H1 (cell line): Measurements from ENCODE around the gene STKLD1. TPM values are rescaled to one million over a fixed set of nuclear protein-coding genes. Genes with fewer than 3 reads are reported as not detected.

Experiments used
- CTCF ChIA-PET: fragments of 300-600 bp; sonication (Branson Sonifier 250); formaldehyde crosslinking; loops from one replicate; lab custom pipeline; 2021; ENCODE audit not compliant: partially characterized antibody; lab: Charles Lee
- POLR2A ChIA-PET: fragments of 300-600 bp; sonication (Branson Sonifier 250); formaldehyde crosslinking; loops from one replicate; lab custom pipeline; 2021; ENCODE audit warnings: inconsistent platforms; ENCODE audit not compliant: partially characterized antibody; lab: Charles Lee
- DNase-seq, 2 experiments: peaks; one replicate each; pipeline versions ENCODE4 v3.0.0 to v3.0.0-alpha.2; 2010 to 2022; ENCODE audit warnings: low spot score in 2 of 2, low read depth in 1 of 2, mixed read lengths in 1 of 2
- FAIRE-seq: peaks from 2 replicates; lab custom pipeline; 2011; peaks lifted over from hg19 to GRCh38; lab: Jason Lieb, UNC
- H2AFZ ChIP-seq: 2 replicates; pipeline ENCODE4 v1.8.1; 2012; ENCODE audit warnings: low read length, inconsistent platforms
- H2AK5ac ChIP-seq: 2 replicates; pipeline ENCODE4 v1.6.1; 2013; ENCODE audit warnings: low read depth, low read length
- H2BK120ac ChIP-seq: replicated peaks from 2 replicates; pipeline ENCODE3; 2013; ENCODE audit warnings: low read depth, low read length, inconsistent platforms
- H2BK12ac ChIP-seq: 2 replicates; pipeline ENCODE4 v1.6.1; 2013; ENCODE audit warnings: low read depth, low read length
- H2BK15ac ChIP-seq: 2 replicates; pipeline ENCODE4 v1.6.1; 2013; ENCODE audit warnings: low read length
- H2BK20ac ChIP-seq: 2 replicates; pipeline ENCODE4 v1.6.1; 2013; ENCODE audit warnings: low read length
- H2BK5ac ChIP-seq: 2 replicates; pipeline ENCODE4 v1.6.1; 2013; ENCODE audit warnings: low read depth, low read length
- H3K14ac ChIP-seq: 2 replicates; pipeline ENCODE4 v1.6.1; 2013; ENCODE audit warnings: inconsistent platforms; ENCODE audit not compliant: insufficient read length
- H3K18ac ChIP-seq: 2 replicates; pipeline ENCODE4 v1.6.1; 2013; ENCODE audit warnings: low read length; ENCODE audit errors: extremely low read depth
- H3K23ac ChIP-seq: 2 replicates; pipeline ENCODE4 v1.6.1; 2013; ENCODE audit warnings: inconsistent platforms; ENCODE audit not compliant: insufficient read length
- H3K23me2 ChIP-seq: 2 replicates; pipeline ENCODE4 v1.6.1; 2013; ENCODE audit warnings: low read depth, low read length
- H3K27ac ChIP-seq: 2 replicates; pipeline ENCODE4 v1.6.1; 2011; ENCODE audit warnings: low read depth, low read length, inconsistent platforms
- H3K27me3 ChIP-seq, 4 experiments: replicated peaks in 1 of 4; 1 replicate in 1 of 4; 2 replicates in 3 of 4; pipeline versions ENCODE4 v1.6.1 to v1.8.1; 2011 to 2013; ENCODE audit warnings: low read length in 3 of 4, mild to moderate bottlenecking in 3 of 4, inconsistent platforms in 2 of 4, mixed read lengths in 2 of 4, moderate library complexity in 1 of 4; ENCODE audit not compliant: control insufficient read depth in 3 of 4, insufficient read depth in 3 of 4; ENCODE audit errors: extremely low read depth in 1 of 4
- H3K36me3 ChIP-seq, 4 experiments: 2 replicates each; pipeline versions ENCODE4 v1.6.1 to v1.8.1; 2011 to 2013; ENCODE audit warnings: mild to moderate bottlenecking in 4 of 4, low read length in 3 of 4, moderate library complexity in 2 of 4, control low read depth in 1 of 4, inconsistent platforms in 1 of 4; ENCODE audit not compliant: insufficient read depth in 4 of 4, control insufficient read depth in 2 of 4
- H3K4ac ChIP-seq: replicated peaks from 2 replicates; pipeline ENCODE3; 2013; ENCODE audit warnings: low read length, low read depth, mixed read lengths, inconsistent platforms; ENCODE audit not compliant: insufficient read length
- H3K4me1 ChIP-seq, 4 experiments: replicated peaks in 1 of 4; 1 replicate in 1 of 4; 2 replicates in 3 of 4; pipeline versions ENCODE4 v1.6.1 to v1.8.1; 2011 to 2013; ENCODE audit warnings: low read length in 3 of 4, inconsistent platforms in 2 of 4, mixed read lengths in 1 of 4; ENCODE audit not compliant: insufficient read depth in 4 of 4, control insufficient read depth in 3 of 4
- H3K4me2 ChIP-seq, 2 experiments: 2 replicates each; pipeline versions ENCODE4 v1.6.1 to v1.8.1; 2011 to 2013; ENCODE audit warnings: low read depth in 2 of 2, low read length in 2 of 2, control low read depth in 1 of 2, inconsistent platforms in 1 of 2, mild to moderate bottlenecking in 1 of 2; ENCODE audit not compliant: insufficient read depth in 1 of 2
- H3K4me3 ChIP-seq, 4 experiments: fragments of 200-600, 300-600 bp in 1 of 4; sonication (generic), shearing (Covaris generic), sonication (Bioruptor Twin) in 1 of 4; 2 replicates each; pipeline versions ENCODE4 v1.5.1 to v1.8.1; 2011 to 2016; ENCODE audit warnings: low read length in 4 of 4, low read depth in 3 of 4, control low read depth in 2 of 4, inconsistent platforms in 2 of 4, mild to moderate bottlenecking in 2 of 4, mixed read lengths in 1 of 4, moderate library complexity in 1 of 4; ENCODE audit not compliant: insufficient read depth in 2 of 4; ENCODE audit errors: extremely low read depth in 1 of 4
- H3K56ac ChIP-seq: replicated peaks from 2 replicates; pipeline ENCODE3; 2013; ENCODE audit warnings: low read depth, mild to moderate bottlenecking, mixed read lengths, low read length, inconsistent platforms; ENCODE audit not compliant: insufficient read length
- H3K79me1 ChIP-seq: 2 replicates; pipeline ENCODE4 v1.6.1; 2013; ENCODE audit warnings: low read depth, low read length, control low read depth
- H3K79me2 ChIP-seq, 2 experiments: 2 replicates each; pipeline versions ENCODE4 v1.6.1 to v1.8.1; 2012 to 2013; ENCODE audit warnings: low read length in 2 of 2, mild to moderate bottlenecking in 2 of 2, inconsistent platforms in 1 of 2; ENCODE audit not compliant: insufficient read depth in 2 of 2, control insufficient read depth in 1 of 2
- H3K9ac ChIP-seq, 4 experiments: replicated peaks in 1 of 4; 1 replicate in 1 of 4; 2 replicates in 3 of 4; pipeline versions ENCODE4 v1.6.1 to v1.8.1; 2011 to 2013; ENCODE audit warnings: low read depth in 3 of 4, low read length in 3 of 4, control low read depth in 2 of 4, mild to moderate bottlenecking in 2 of 4, moderate library complexity in 2 of 4, inconsistent platforms in 1 of 4; ENCODE audit errors: extremely low read depth in 1 of 4
- H3K9me3 ChIP-seq, 2 experiments: 2 replicates each; pipeline versions ENCODE4 v1.6.1 to v1.8.1; 2012 to 2013; ENCODE audit warnings: mild to moderate bottlenecking in 2 of 2, moderate library complexity in 2 of 2, control low read depth in 1 of 2, inconsistent platforms in 1 of 2, low read depth in 1 of 2, low read length in 1 of 2, mixed read lengths in 1 of 2; ENCODE audit not compliant: insufficient read depth in 2 of 2
- H4K20me1 ChIP-seq, 2 experiments: replicated peaks in 1 of 2; 2 replicates each; pipeline versions ENCODE3 to v1.8.1; 2011 to 2013; ENCODE audit warnings: inconsistent platforms in 2 of 2, low read length in 2 of 2, mild to moderate bottlenecking in 1 of 2; ENCODE audit not compliant: insufficient read depth in 2 of 2, control insufficient read depth in 1 of 2
- H4K5ac ChIP-seq: 2 replicates; pipeline ENCODE4 v1.6.1; 2013; ENCODE audit warnings: low read length, low read depth, mixed read lengths, inconsistent platforms; ENCODE audit not compliant: insufficient read length
- H4K8ac ChIP-seq: 2 replicates; pipeline ENCODE4 v1.8.0; 2013; ENCODE audit warnings: mild to moderate bottlenecking, moderate library complexity, low read length, inconsistent platforms; ENCODE audit not compliant: insufficient read depth; ENCODE audit errors: extremely low read depth
- H4K91ac ChIP-seq: replicated peaks from 2 replicates; pipeline ENCODE3; 2013; ENCODE audit warnings: low read length, mixed read lengths, inconsistent platforms; ENCODE audit not compliant: insufficient read length
- CBX5 ChIP-seq: fragments of 300-800, 300-1000 bp; sonication (generic); IDR thresholded peaks from 2 replicates; pipeline ENCODE4 v1.7.1; 2016; ENCODE audit warnings: antibody characterized with exemption, low read length, low read depth
- CHD2 ChIP-seq: IDR thresholded peaks from 2 replicates; pipeline ENCODE4 v1.6.1; 2012; ENCODE audit warnings: low read length, improper control_type of control experiment
- CTCF ChIP-seq, 3 experiments: IDR thresholded peaks; 1 replicate in 2 of 3; 2 replicates in 1 of 3; pipeline versions ENCODE4 v1.5.1 to v1.6.1; 2011; ENCODE audit warnings: low read length in 3 of 3, mild to moderate bottlenecking in 3 of 3, inconsistent platforms in 2 of 3, low read depth in 1 of 3, moderate library complexity in 1 of 3; ENCODE audit not compliant: insufficient read depth in 1 of 3; ENCODE audit errors: control extremely low read depth in 1 of 3
- PHF8 ChIP-seq: fragments of 200-600 bp; sonication (generic); conservative IDR thresholded peaks from 2 replicates; pipeline ENCODE4 v1.7.1; 2012; ENCODE audit warnings: low read depth, mild to moderate bottlenecking, inconsistent platforms, low read length, moderate library complexity
- WGBS, 2 experiments: shearing (Covaris generic) in 1 of 2; methylation state at CpG; one replicate each; pipeline versions ENCODE4 v1.1.6 to v1.1.7; 2013 to 2015; ENCODE audit warnings: low lambda C conversion rate in 2 of 2, mixed read lengths in 2 of 2, inconsistent platforms in 1 of 2, low coverage in 1 of 2, missing lambda C conversion rate in 1 of 2; ENCODE audit not compliant: insufficient replicate concordance in 2 of 2, insufficient coverage in 1 of 2, insufficient read length in 1 of 2; ENCODE audit errors: extremely low coverage in 1 of 2, missing lambda C conversion rate in 1 of 2; 5-methylcytosine and 5-hydroxymethylcytosine counted together
- polyA plus RNA-seq, 7 experiments: library from polyadenylated mRNA; depleted of rRNA in 3 of 7; stranded (reverse) in 5 of 7; unstranded in 2 of 7; fragments of >200 nt in 5 of 7; fragments of 200-250 nt in 2 of 7; gene quantifications; 1 replicate in 5 of 7; 2 replicates in 1 of 7; 4 replicates in 1 of 7; pipeline versions ENCODE4 v1.2.1 to v1.2.3, GENCODE V29; 2011 to 2013; ENCODE audit warnings: missing spikeins in 2 of 7, mixed read lengths in 2 of 7
- total RNA-seq: library from RNA; stranded (reverse); fragmentation: NEBNext Ultra II Directional; extraction: Animal tissue kit (Norgen Biotek cat#: 25700); gene quantifications from 2 replicates; pipeline ENCODE4 v1.2.1, GENCODE V29; 2021

STKLD1 gene
- total and polyA plus RNA-seq, 2 of the 8 experiments (the other 6 are each of a cell fraction or from before 2014, with no cell fraction given) = 0.26 TPM; not detected in 1

DNA sequence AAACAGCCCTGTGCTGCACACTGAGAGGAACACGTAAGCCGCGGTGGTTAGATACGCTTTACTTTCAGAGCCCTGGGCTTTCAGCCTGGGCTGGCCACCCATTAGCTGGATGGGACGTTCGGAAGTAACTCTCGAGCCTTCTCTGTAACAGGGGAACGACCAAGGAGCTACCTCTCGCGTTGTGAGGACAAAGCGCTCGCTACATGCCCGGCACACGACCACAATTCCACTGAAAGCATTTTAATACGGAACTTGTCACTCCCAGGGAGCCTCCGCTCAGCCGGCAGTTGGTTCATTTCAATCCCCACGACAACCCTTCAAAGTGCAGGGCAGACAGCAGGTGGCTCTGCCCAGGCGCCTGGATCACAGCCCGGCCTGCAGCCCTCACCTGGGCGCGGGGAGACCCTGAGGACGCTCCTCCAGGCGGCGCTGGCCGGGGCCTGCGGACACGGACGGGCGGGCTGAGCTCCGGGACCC is 20.2 kb upstream of the STKLD1 start:
- H3K9me3 ChIP-seq = no peaks in the 10 kb centered on the region
- H2BK15ac ChIP-seq = no peak overlapping the region
- TF ChIP-seq PHF8 (peak; percentile 5; the same call in 1 of the 2 replicates), CBX5 (no peak), CHD2 (no peak; the same call in 1 of the 2 replicates), CTCF (IDR thresholded peaks at IDR 0.05; ENCODE audit: control extremely low read depth in 1 of 3, insufficient read depth in 1 of 3, low read depth in 1 of 3, low read length in 3 of 3) (no peak)
- H3K23me2 ChIP-seq = peaks cover 2% of the 10 kb centered on the region; the same call in 1 of the 2 replicates
- H4K8ac ChIP-seq = no peak overlapping the region; the same call in 1 of the 2 replicates
- H2BK5ac ChIP-seq = no peak overlapping the region
- no peak overlapping the region for H3K23ac ChIP-seq
- DNase-seq (no peak), FAIRE-seq (no peak)
- no peak overlapping the region for H3K14ac ChIP-seq
- 3% methylated on average over 18 of the region's 31 CpGs; no CpG with 5 or more reads in 1 of the 2 experiments for WGBS, 2 experiments
- H2BK20ac ChIP-seq = no peak overlapping the region
- peaks cover 2% of the 10 kb centered on the region; the same call in 1 of the 2 replicates for H3K79me1 ChIP-seq
- H3K79me2 ChIP-seq = peaks cover 0 to 20% of the 10 kb centered on the region in 2 experiments; a peak in 2 of 4 replicates
- H3K4me3 ChIP-seq = peak overlapping the region; percentile 72 to 97 (median 96)
- peaks cover 0 to 8% (median 3%) of the 10 kb centered on the region in 4 experiments; a peak in 5 of 7 replicates for H3K4me1 ChIP-seq
- H3K18ac ChIP-seq = no peak overlapping the region
- no peak overlapping the region for H2BK120ac ChIP-seq
- no peaks in the 10 kb centered on the region for H3K27me3 ChIP-seq
- no peak overlapping the region for H3K27ac ChIP-seq
- peak overlapping the region in 3 of 4 experiments; percentile 75 to 84 (median 79); a peak in 6 of 7 replicates for H3K9ac ChIP-seq
- H4K20me1 ChIP-seq = peaks cover 11 to 13% of the 10 kb centered on the region in 2 experiments
- H4K5ac ChIP-seq = no peak overlapping the region
- CTCF ChIA-PET = interaction anchor here (0.7 to 8.2 kb wide), 12 partner anchors 8 to 169 kb away, joined by 3 to 90 read pairs (median 5); partner anchors contain the start of genes MED22 and RPL7A
- peaks cover 8 to 32% (median 21%) of the 10 kb centered on the region in 4 experiments; a peak in 6 of 8 replicates for H3K36me3 ChIP-seq
- no peak overlapping the region for H3K56ac ChIP-seq
- peak overlapping the region; percentile 69 to 84 for H3K4me2 ChIP-seq
- POLR2A ChIA-PET = interaction anchor here (0.9 to 16.1 kb wide), 12 partner anchors 11 to 324 kb away, joined by 3 to 461 read pairs (median 4); partner anchors contain the start of genes MED22, REXO4, RPL7A and STKLD1
- H2AFZ ChIP-seq = no peak overlapping the region
- H4K91ac ChIP-seq = no peak overlapping the region
- no peak overlapping the region for H2BK12ac ChIP-seq
- H2AK5ac ChIP-seq = no peak overlapping the region
- H3K4ac ChIP-seq = no peak overlapping the region
